Measurements from ENCODE around the gene FAM3B. TPM values are rescaled to one million over a fixed set of nuclear protein-coding genes. Genes with fewer than 3 reads are reported as not detected.

FAM3B gene
- total and polyA plus RNA-seq, 2 experiments from 2014 or later, result 2.5 to 3.6 TPM

DNA sequence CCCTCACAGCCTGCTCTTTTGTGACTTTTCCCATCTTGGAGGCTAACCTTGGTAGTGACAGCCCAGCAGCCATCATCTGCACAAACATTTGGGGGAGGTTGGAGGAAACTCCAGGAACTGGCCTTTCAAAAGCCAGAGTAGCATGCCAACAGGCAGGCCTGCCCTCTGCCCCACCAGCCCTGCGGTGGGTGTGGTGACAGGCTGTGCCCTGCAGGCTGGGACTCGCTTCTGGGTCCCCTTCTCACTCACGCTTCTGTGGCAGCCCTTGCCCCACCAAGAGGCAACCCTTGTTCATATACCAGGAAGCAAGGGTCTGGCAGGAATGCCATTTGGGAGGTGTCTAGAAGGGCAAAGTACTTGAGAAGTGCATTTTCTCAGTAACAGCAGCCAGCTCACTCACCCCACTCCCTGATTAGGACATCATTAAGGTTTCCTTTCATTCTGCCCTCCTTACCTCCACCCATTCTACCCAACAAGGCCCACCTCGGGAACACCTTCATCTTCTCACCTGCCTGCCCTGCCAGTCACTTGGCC is 20.8 kb upstream of the FAM3B start:
- no peaks in the 10 kb centered on the region for H3F3A ChIP-seq (replicated peaks; ENCODE audit: low read depth)
- TF ChIP-seq CREB1 (CRISPR knock-in tag; IDR thresholded peaks at IDR 0.05; ENCODE audit: low read depth) (no peak), CTCF (conservative IDR thresholded peaks at IDR 0.05; ENCODE audit: low read depth in 2 of 2) (no peak), POLR2AphosphoS5 (IDR thresholded peaks at IDR 0.05; ENCODE audit: low read depth) (no peak), ZNF114 (CRISPR knock-in tag; IDR thresholded peaks at IDR 0.05) (no peak), EZH2 (IDR thresholded peaks at IDR 0.05; ENCODE audit: low read depth, unreplicated experiment) (no peak), ZNF462 (CRISPR knock-in tag; IDR thresholded peaks at IDR 0.05) (no peak), NANOG (IDR thresholded peaks at IDR 0.05; ENCODE audit: borderline replicate concordance) (no peak), ZNF331 (CRISPR knock-in tag; IDR thresholded peaks at IDR 0.05; ENCODE audit: low read depth) (no peak), STAT1 (IDR thresholded peaks at IDR 0.05; ENCODE audit: unreplicated experiment) (no peak), EZH2phosphoT487 (IDR thresholded peaks at IDR 0.05; ENCODE audit: unreplicated experiment) (no peak), JUNB (IDR thresholded peaks at IDR 0.05; ENCODE audit: unreplicated experiment) (no peak)
- TF ChIP-seq, protein P1, sequence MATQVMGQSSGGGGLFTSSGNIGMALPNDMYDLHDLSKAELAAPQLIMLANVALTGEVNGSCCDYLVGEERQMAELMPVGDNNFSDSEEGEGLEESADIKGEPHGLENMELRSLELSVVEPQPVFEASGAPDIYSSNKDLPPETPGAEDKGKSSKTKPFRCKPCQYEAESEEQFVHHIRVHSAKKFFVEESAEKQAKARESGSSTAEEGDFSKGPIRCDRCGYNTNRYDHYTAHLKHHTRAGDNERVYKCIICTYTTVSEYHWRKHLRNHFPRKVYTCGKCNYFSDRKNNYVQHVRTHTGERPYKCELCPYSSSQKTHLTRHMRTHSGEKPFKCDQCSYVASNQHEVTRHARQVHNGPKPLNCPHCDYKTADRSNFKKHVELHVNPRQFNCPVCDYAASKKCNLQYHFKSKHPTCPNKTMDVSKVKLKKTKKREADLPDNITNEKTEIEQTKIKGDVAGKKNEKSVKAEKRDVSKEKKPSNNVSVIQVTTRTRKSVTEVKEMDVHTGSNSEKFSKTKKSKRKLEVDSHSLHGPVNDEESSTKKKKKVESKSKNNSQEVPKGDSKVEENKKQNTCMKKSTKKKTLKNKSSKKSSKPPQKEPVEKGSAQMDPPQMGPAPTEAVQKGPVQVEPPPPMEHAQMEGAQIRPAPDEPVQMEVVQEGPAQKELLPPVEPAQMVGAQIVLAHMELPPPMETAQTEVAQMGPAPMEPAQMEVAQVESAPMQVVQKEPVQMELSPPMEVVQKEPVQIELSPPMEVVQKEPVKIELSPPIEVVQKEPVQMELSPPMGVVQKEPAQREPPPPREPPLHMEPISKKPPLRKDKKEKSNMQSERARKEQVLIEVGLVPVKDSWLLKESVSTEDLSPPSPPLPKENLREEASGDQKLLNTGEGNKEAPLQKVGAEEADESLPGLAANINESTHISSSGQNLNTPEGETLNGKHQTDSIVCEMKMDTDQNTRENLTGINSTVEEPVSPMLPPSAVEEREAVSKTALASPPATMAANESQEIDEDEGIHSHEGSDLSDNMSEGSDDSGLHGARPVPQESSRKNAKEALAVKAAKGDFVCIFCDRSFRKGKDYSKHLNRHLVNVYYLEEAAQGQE (IDR thresholded peaks at IDR 0.05; ENCODE audit: unreplicated experiment), result no peak
- TF ChIP-seq, protein P2, sequence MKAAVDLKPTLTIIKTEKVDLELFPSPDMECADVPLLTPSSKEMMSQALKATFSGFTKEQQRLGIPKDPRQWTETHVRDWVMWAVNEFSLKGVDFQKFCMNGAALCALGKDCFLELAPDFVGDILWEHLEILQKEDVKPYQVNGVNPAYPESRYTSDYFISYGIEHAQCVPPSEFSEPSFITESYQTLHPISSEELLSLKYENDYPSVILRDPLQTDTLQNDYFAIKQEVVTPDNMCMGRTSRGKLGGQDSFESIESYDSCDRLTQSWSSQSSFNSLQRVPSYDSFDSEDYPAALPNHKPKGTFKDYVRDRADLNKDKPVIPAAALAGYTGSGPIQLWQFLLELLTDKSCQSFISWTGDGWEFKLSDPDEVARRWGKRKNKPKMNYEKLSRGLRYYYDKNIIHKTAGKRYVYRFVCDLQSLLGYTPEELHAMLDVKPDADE (IDR thresholded peaks at IDR 0.05), result no peak
- no peak overlapping the region for H2AFZ ChIP-seq
- no peaks in the 10 kb centered on the region for H3K79me2 ChIP-seq (replicated peaks; ENCODE audit: insufficient read depth)
- H3K36me3 ChIP-seq (ENCODE audit: insufficient read depth), result no peaks in the 10 kb centered on the region; the same call in 1 of the 2 replicates
- Mint-ChIP-seq H3K27me3 (ENCODE audit: insufficient read depth, low read depth, poor library complexity) (peaks cover 3% of the 10 kb centered on the region), H3K9me3 (peaks cover 44% of the 10 kb centered on the region), H3K27ac (no peak overlapping the region; the same call in 1 of the 2 replicates), H3K4me3 (no peak overlapping the region), H3K36me3 (ENCODE audit: low read depth) (peaks cover 3% of the 10 kb centered on the region; the same call in 2 of the 3 replicates), H3K4me1 (no peaks in the 10 kb centered on the region; the same call in 2 of the 3 replicates)
- H3K27ac ChIP-seq (ENCODE audit: low read depth), result no peak overlapping the region
- no peaks in the 10 kb centered on the region for H4K20me1 ChIP-seq (replicated peaks; ENCODE audit: insufficient read depth)
- H3K4me1 ChIP-seq (ENCODE audit: insufficient read depth), result no peaks in the 10 kb centered on the region
- H3K4me2 ChIP-seq, result no peak overlapping the region
- H3K9me2 ChIP-seq (ENCODE audit: insufficient read depth), result no peaks in the 10 kb centered on the region
- H3K4me3 ChIP-seq, result no peak overlapping the region
- ATAC-seq, result no peak
- H3K27me3 ChIP-seq (ENCODE audit: insufficient read depth), result no peaks in the 10 kb centered on the region
- DNase-seq (ENCODE audit: low spot score), result no peak

All from GM23338 (cell line).